HG03521 (cell line): ENCODE results near the gene GRK6.

Experiments
- ATAC-seq: cut with Tn5 transposase; IDR thresholded peaks from one replicate; pipeline ENCODE4 v1.9.1; 2021; ENCODE audit warnings: mild to moderate bottlenecking, moderate library complexity; ENCODE audit not compliant: unreplicated experiment

The GRK6 gene

GRCh38 chr5:177468685-177469628, 42.5 kb downstream of the GRK6 start:
- ATAC-seq: no peak

GRCh38 chr5:177469750-177470525, 43.5 kb downstream of the GRK6 start:
- no peak for ATAC-seq

- ATAC-seq: no peak
These were observed 44.5 kb downstream of the GRK6 start for GRCh38 chr5:177470759-177471536.

GRCh38 chr5:177471610-177472356, 45.3 kb downstream of the GRK6 start:
- ATAC-seq: no peak

- ATAC-seq: no peak
These were observed 46.3 kb downstream of the GRK6 start for GRCh38 chr5:177472460-177473442.

GRCh38 chr5:177473443-177474001, 47.0 kb downstream of the GRK6 start, which contains the start of gene DBN1:
TSS of gene DBN1 (minus strand) at chr5:177473634. CDS start at chr5:177473521, 113 bp downstream.
- no peak for ATAC-seq

GRCh38 chr5:177474002-177474476, 47.6 kb downstream of the GRK6 start:
- no peak for ATAC-seq

- ATAC-seq: no peak
These were observed 48.5 kb downstream of the GRK6 start for GRCh38 chr5:177474846-177475562.

- ATAC-seq: no peak
These were observed 49.3 kb downstream of the GRK6 start for GRCh38 chr5:177475563-177476427.

- no peak for ATAC-seq
These were observed 50.2 kb downstream of the GRK6 start for GRCh38 chr5:177476531-177477233.

GRCh38 chr5:177477701-177478477, 51.4 kb downstream of the GRK6 start:
- ATAC-seq: no peak

GRCh38 chr5:177478711-177479646, 52.5 kb downstream of the GRK6 start:
- no peak for ATAC-seq

GRCh38 chr5:177479774-177480173, 53.3 kb downstream of the GRK6 start:
- no peak for ATAC-seq

- ATAC-seq: no peak
These were observed 55.9 kb downstream of the GRK6 start for GRCh38 chr5:177482359-177482795.
